Measurements from ENCODE around the gene WSB1.

WSB1 gene

GRCh38 chr17:27264068-27264812 is 29.7 kb upstream of the WSB1 start:
- Histone ChIP-seq H3K36me3 (ENCODE audit: control insufficient read depth in 4 of 4, insufficient read depth in 4 of 4, low read length in 3 of 4) (no peaks in the 10 kb centered on the region), H3K4me1 (ENCODE audit: control extremely low read depth in 1 of 4, control insufficient read depth in 4 of 4, insufficient read depth in 4 of 4, low read length in 3 of 4) (no peaks in the 10 kb centered on the region), H3K27ac (ENCODE audit: insufficient read depth in 1 of 2, low read depth in 1 of 2, low read length in 2 of 2, poor library complexity in 1 of 2, severe bottlenecking in 2 of 2) (no peak overlapping the region), H3K27me3 (replicated peaks in 2 of 5; ENCODE audit: control insufficient read depth in 4 of 5, insufficient read depth in 5 of 5, low read length in 4 of 5) (no peaks in the 10 kb centered on the region), H3K9me3 (ENCODE audit: control extremely low read depth in 1 of 5, control insufficient read depth in 4 of 5, insufficient read depth in 2 of 5, low read depth in 1 of 5, low read length in 4 of 5) (no peaks in the 10 kb centered on the region), H3K4me3 (ENCODE audit: control insufficient read depth in 1 of 7, extremely low read depth in 1 of 7, insufficient read depth in 4 of 7, low read depth in 2 of 7, low read length in 6 of 7) (no peak overlapping the region)
- ChIA-PET CTCF (interaction anchor here (0.6 to 3.1 kb wide), 3 partner anchors 28 to 116 kb away, joined by 3 to 11 read pairs (median 3); no protein-coding TSS in a partner anchor), POLR2A (interaction anchor here (1.1 kb wide), 1 partner anchor 30 kb away, joined by 3 read pairs; the partner anchor contains the start of gene WSB1)
- DNase-seq, result peak in 2 of 3 donors; percentile 33 to 55
- 82% methylated on average over 5 of the region's 11 CpGs for WGBS (ENCODE audit: insufficient coverage)

- Histone ChIP-seq H3K27me3 (replicated peaks in 2 of 5; ENCODE audit: control insufficient read depth in 4 of 5, insufficient read depth in 5 of 5, low read length in 4 of 5) (no peaks in the 10 kb centered on the region), H3K4me3 (ENCODE audit: control insufficient read depth in 1 of 7, extremely low read depth in 1 of 7, insufficient read depth in 4 of 7, low read depth in 2 of 7, low read length in 6 of 7) (no peak overlapping the region), H3K27ac (ENCODE audit: insufficient read depth in 1 of 2, low read depth in 1 of 2, low read length in 2 of 2, poor library complexity in 1 of 2, severe bottlenecking in 2 of 2) (no peak overlapping the region), H3K9me3 (ENCODE audit: control extremely low read depth in 1 of 5, control insufficient read depth in 4 of 5, insufficient read depth in 2 of 5, low read depth in 1 of 5, low read length in 4 of 5) (no peaks in the 10 kb centered on the region), H3K4me1 (ENCODE audit: control extremely low read depth in 1 of 4, control insufficient read depth in 4 of 4, insufficient read depth in 4 of 4, low read length in 3 of 4) (no peaks in the 10 kb centered on the region), H3K36me3 (ENCODE audit: control insufficient read depth in 4 of 4, insufficient read depth in 4 of 4, low read length in 3 of 4) (no peaks in the 10 kb centered on the region)
- CTCF ChIA-PET, result interaction anchor here (0.6 to 1.5 kb wide), 2 partner anchors 115 to 330 kb away, joined by 3 read pairs; no protein-coding TSS in a partner anchor
- DNase-seq, result no peak
- POLR2A ChIA-PET, result no interaction called here
- WGBS (ENCODE audit: insufficient coverage), result no CpG with 5 or more reads among the region's 1 CpG
These were observed 28.6 kb upstream of the WSB1 start for GRCh38 chr17:27265333-27265732.

- CTCF ChIA-PET, result no interaction called here
- WGBS (ENCODE audit: insufficient coverage), result no CpG with 5 or more reads among the region's 1 CpG
- DNase-seq, result no peak
- Histone ChIP-seq H3K27me3 (replicated peaks in 2 of 5; ENCODE audit: control insufficient read depth in 4 of 5, insufficient read depth in 5 of 5, low read length in 4 of 5) (no peaks in the 10 kb centered on the region), H3K4me1 (ENCODE audit: control extremely low read depth in 1 of 4, control insufficient read depth in 4 of 4, insufficient read depth in 4 of 4, low read length in 3 of 4) (no peaks in the 10 kb centered on the region), H3K9me3 (ENCODE audit: control extremely low read depth in 1 of 5, control insufficient read depth in 4 of 5, insufficient read depth in 2 of 5, low read depth in 1 of 5, low read length in 4 of 5) (no peaks in the 10 kb centered on the region), H3K27ac (ENCODE audit: insufficient read depth in 1 of 2, low read depth in 1 of 2, low read length in 2 of 2, poor library complexity in 1 of 2, severe bottlenecking in 2 of 2) (no peak overlapping the region), H3K4me3 (ENCODE audit: control insufficient read depth in 1 of 7, extremely low read depth in 1 of 7, insufficient read depth in 4 of 7, low read depth in 2 of 7, low read length in 6 of 7) (no peak overlapping the region), H3K36me3 (ENCODE audit: control insufficient read depth in 4 of 4, insufficient read depth in 4 of 4, low read length in 3 of 4) (no peaks in the 10 kb centered on the region)
- POLR2A ChIA-PET, result no interaction called here
These were observed 27.7 kb upstream of the WSB1 start for GRCh38 chr17:27266228-27266627.

DNA sequence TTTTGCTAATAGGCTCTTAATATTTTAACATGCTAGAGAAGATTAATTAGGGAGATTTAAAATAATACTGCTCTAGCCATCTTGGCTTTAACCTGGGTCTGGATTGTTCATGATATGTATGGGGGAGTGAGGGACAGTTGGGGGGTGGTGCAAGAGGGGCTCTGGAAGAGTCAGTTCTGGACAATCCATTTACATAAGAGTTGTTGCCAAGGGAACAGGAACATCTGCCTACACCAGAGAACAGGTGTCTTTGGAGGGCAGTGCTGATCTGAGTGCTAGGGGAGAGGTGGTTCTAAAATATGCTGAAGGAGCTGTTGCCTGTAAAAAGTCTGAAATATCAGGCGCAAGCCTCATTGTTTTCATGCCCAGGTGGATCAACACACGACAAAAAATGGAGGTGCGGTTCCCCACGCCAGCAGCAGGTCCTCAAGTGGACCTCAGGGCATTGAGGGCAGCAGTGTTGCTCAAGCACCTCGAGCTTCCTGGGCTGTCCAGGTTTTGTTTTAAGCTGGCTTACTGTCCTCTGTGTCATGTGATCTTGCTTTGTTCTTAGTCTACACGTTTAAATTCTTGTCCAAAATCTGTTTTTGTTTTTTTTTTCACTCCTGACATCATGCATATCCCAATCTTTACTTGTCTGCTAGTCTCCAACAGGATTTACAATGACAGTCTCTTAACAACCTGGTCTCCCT is 25.4 kb upstream of the WSB1 start:
- no peak overlapping the region for H3K27ac ChIP-seq (ENCODE audit: insufficient read depth in 1 of 2, low read depth in 1 of 2, low read length in 2 of 2, poor library complexity in 1 of 2, severe bottlenecking in 2 of 2)
- CTCF ChIA-PET, result interaction anchor here (1.0 kb wide), 1 partner anchor 9 kb away, joined by 3 read pairs; no protein-coding TSS in a partner anchor
- 81% methylated on average over 6 of the region's 6 CpGs for WGBS (ENCODE audit: insufficient coverage)

GRCh38 chr17:27269201-27269600 is 24.7 kb upstream of the WSB1 start:
- Histone ChIP-seq H3K27me3 (replicated peaks in 2 of 5; ENCODE audit: control insufficient read depth in 4 of 5, insufficient read depth in 5 of 5, low read length in 4 of 5) (no peaks in the 10 kb centered on the region), H3K36me3 (ENCODE audit: control insufficient read depth in 4 of 4, insufficient read depth in 4 of 4, low read length in 3 of 4) (no peaks in the 10 kb centered on the region), H3K4me1 (ENCODE audit: control extremely low read depth in 1 of 4, control insufficient read depth in 4 of 4, insufficient read depth in 4 of 4, low read length in 3 of 4) (no peaks in the 10 kb centered on the region), H3K4me3 (ENCODE audit: control insufficient read depth in 1 of 7, extremely low read depth in 1 of 7, insufficient read depth in 4 of 7, low read depth in 2 of 7, low read length in 6 of 7) (no peak overlapping the region), H3K9me3 (ENCODE audit: control extremely low read depth in 1 of 5, control insufficient read depth in 4 of 5, insufficient read depth in 2 of 5, low read depth in 1 of 5, low read length in 4 of 5) (no peaks in the 10 kb centered on the region), H3K27ac (ENCODE audit: insufficient read depth in 1 of 2, low read depth in 1 of 2, low read length in 2 of 2, poor library complexity in 1 of 2, severe bottlenecking in 2 of 2) (no peak overlapping the region)
- ChIA-PET CTCF (no interaction called here), POLR2A (interaction anchor here (0.5 kb wide), 1 partner anchor 25 kb away, joined by 4 read pairs; the partner anchor contains the start of gene WSB1)
- DNase-seq, result peak in 2 of 3 donors; percentile 10 to 33
- WGBS (ENCODE audit: insufficient coverage), result 89% methylated on average over 1 of the region's 1 CpG

More for the DNA sequence above, 25.4 kb upstream of the WSB1 start:
- Histone ChIP-seq H3K4me1 (ENCODE audit: control extremely low read depth in 1 of 4, control insufficient read depth in 4 of 4, insufficient read depth in 4 of 4, low read length in 3 of 4) (no peaks in the 10 kb centered on the region), H3K27me3 (replicated peaks in 2 of 5; ENCODE audit: control insufficient read depth in 4 of 5, insufficient read depth in 5 of 5, low read length in 4 of 5) (no peaks in the 10 kb centered on the region), H3K36me3 (ENCODE audit: control insufficient read depth in 4 of 4, insufficient read depth in 4 of 4, low read length in 3 of 4) (no peaks in the 10 kb centered on the region), H3K4me3 (ENCODE audit: control insufficient read depth in 1 of 7, extremely low read depth in 1 of 7, insufficient read depth in 4 of 7, low read depth in 2 of 7, low read length in 6 of 7) (no peak overlapping the region), H3K9me3 (ENCODE audit: control extremely low read depth in 1 of 5, control insufficient read depth in 4 of 5, insufficient read depth in 2 of 5, low read depth in 1 of 5, low read length in 4 of 5) (no peaks in the 10 kb centered on the region)
- POLR2A ChIA-PET, result interaction anchor here (0.5 kb wide), 1 partner anchor 25 kb away, joined by 4 read pairs; the partner anchor contains the start of gene WSB1
- DNase-seq, result no peak

DNA sequence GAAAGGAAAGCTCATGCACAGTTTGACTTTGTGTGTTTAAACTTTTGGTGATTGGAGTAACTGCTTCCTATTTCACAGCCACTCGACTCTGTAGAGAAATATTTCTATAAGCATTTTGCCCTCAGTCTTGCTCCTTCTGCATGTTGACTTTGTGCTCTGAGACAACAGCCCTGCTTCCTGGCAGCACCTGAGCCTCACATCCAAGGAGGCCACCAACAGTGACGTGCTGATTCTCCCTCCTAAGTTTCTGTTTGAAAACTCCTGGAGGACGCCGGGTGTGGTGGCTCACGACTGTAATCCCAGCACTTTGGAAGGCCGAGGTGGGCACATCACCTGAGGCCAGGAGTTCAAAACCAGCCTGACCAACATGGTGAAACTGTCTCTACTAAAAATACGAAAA is 23.9 kb upstream of the WSB1 start:
- POLR2A ChIA-PET, result no interaction called here
- Histone ChIP-seq H3K4me1 (ENCODE audit: control extremely low read depth in 1 of 4, control insufficient read depth in 4 of 4, insufficient read depth in 4 of 4, low read length in 3 of 4) (no peaks in the 10 kb centered on the region), H3K27ac (ENCODE audit: insufficient read depth in 1 of 2, low read depth in 1 of 2, low read length in 2 of 2, poor library complexity in 1 of 2, severe bottlenecking in 2 of 2) (no peak overlapping the region), H3K36me3 (ENCODE audit: control insufficient read depth in 4 of 4, insufficient read depth in 4 of 4, low read length in 3 of 4) (no peaks in the 10 kb centered on the region), H3K9me3 (ENCODE audit: control extremely low read depth in 1 of 5, control insufficient read depth in 4 of 5, insufficient read depth in 2 of 5, low read depth in 1 of 5, low read length in 4 of 5) (no peaks in the 10 kb centered on the region), H3K27me3 (replicated peaks in 2 of 5; ENCODE audit: control insufficient read depth in 4 of 5, insufficient read depth in 5 of 5, low read length in 4 of 5) (no peaks in the 10 kb centered on the region), H3K4me3 (ENCODE audit: control insufficient read depth in 1 of 7, extremely low read depth in 1 of 7, insufficient read depth in 4 of 7, low read depth in 2 of 7, low read length in 6 of 7) (no peak overlapping the region)
- 90% methylated on average over 6 of the region's 7 CpGs for WGBS (ENCODE audit: insufficient coverage)
- CTCF ChIA-PET, result no interaction called here
- no peak for DNase-seq

DNA sequence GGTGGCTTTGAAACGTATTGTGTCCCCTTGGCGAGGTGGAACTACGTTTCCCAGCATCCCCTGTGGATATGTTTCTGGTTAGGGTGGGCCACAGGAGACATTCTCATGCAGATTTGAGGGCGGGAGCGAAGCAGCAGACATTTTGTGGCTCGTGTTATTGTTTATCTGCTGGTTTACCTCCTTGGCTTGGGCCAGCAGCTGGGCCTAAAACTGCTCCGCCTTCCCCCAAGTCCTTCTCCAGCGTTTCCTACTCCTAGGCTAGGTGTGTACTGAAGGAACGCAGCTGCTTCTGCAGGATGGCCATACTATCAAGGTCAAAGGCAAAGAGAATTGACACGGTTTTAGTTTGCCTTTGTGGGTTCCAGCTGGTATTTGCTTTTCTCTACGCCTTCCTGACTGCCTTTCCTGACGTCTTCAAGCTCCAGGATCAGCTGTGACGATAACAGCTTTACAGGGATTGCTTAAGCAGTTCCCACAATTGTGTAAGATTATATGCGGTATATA is 17.2 kb upstream of the WSB1 start:
- no peak overlapping the region for H3K4me3 ChIP-seq (ENCODE audit: control insufficient read depth in 1 of 7, extremely low read depth in 1 of 7, insufficient read depth in 4 of 7, low read depth in 2 of 7, low read length in 6 of 7)
- 92% methylated on average over 11 of the region's 14 CpGs for WGBS (ENCODE audit: insufficient coverage)
- ChIA-PET POLR2A (no interaction called here), CTCF (interaction anchor here (1.0 to 1.4 kb wide), 2 partner anchors 14 to 50 kb away, joined by 3 read pairs; no protein-coding TSS in a partner anchor)
- DNase-seq, result no peak
- H3K36me3 ChIP-seq (ENCODE audit: control insufficient read depth in 4 of 4, insufficient read depth in 4 of 4, low read length in 3 of 4), result no peaks in the 10 kb centered on the region
- H3K27me3 ChIP-seq (replicated peaks in 2 of 5; ENCODE audit: control insufficient read depth in 4 of 5, insufficient read depth in 5 of 5, low read length in 4 of 5), result no peaks in the 10 kb centered on the region
- H3K9me3 ChIP-seq (ENCODE audit: control extremely low read depth in 1 of 5, control insufficient read depth in 4 of 5, insufficient read depth in 2 of 5, low read depth in 1 of 5, low read length in 4 of 5), result no peaks in the 10 kb centered on the region
- peaks cover 0 to 2% (median under 1%) of the 10 kb centered on the region in 4 experiments for H3K4me1 ChIP-seq (ENCODE audit: control extremely low read depth in 1 of 4, control insufficient read depth in 4 of 4, insufficient read depth in 4 of 4, low read length in 3 of 4)
- H3K27ac ChIP-seq (ENCODE audit: insufficient read depth in 1 of 2, low read depth in 1 of 2, low read length in 2 of 2, poor library complexity in 1 of 2, severe bottlenecking in 2 of 2), result no peak overlapping the region
